Stomach smooth muscle (tissue), 2 donors: ENCODE data around the gene COL26A1.
"Not testable (repeated sequence)": the region's sequence is repeated elsewhere in the genome, so short reads cannot be mapped to it uniquely, and the experiment has no call there.

Source experiments
- H3K27ac ChIP-seq: one replicate; pipeline ENCODE4 v1.7.0; 2013; ENCODE audit warnings: mild to moderate bottlenecking, low read length, inconsistent platforms
- H3K27me3 ChIP-seq, 2 donors: one replicate each; pipeline ENCODE4 v1.7.0; 2013; ENCODE audit warnings: low read length in 2 of 2; ENCODE audit not compliant: insufficient read depth in 2 of 2, control insufficient read depth in 1 of 2
- H3K36me3 ChIP-seq, 2 donors: one replicate each; pipeline ENCODE4 v1.7.0; 2013; ENCODE audit warnings: low read length in 2 of 2; ENCODE audit not compliant: control insufficient read depth in 2 of 2, insufficient read depth in 2 of 2
- H3K4me1 ChIP-seq: one replicate; pipeline ENCODE4 v1.7.0; 2013; ENCODE audit warnings: low read length; ENCODE audit not compliant: control insufficient read depth, insufficient read depth
- H3K4me3 ChIP-seq, 2 donors: one replicate each; pipeline ENCODE4 v1.7.0; 2013; ENCODE audit warnings: low read length in 2 of 2
- H3K9ac ChIP-seq, 2 donors: one replicate each; pipeline ENCODE4 v1.7.0; 2013; ENCODE audit warnings: low read length in 2 of 2, mild to moderate bottlenecking in 1 of 2
- H3K9me3 ChIP-seq, 2 donors: one replicate each; pipeline ENCODE4 v1.7.0; 2013; ENCODE audit warnings: low read length in 2 of 2; ENCODE audit not compliant: control insufficient read depth in 2 of 2
- donor health status: healthy.
- donor health status: Pancreatic carcinoma.

The COL26A1 gene

DNA sequence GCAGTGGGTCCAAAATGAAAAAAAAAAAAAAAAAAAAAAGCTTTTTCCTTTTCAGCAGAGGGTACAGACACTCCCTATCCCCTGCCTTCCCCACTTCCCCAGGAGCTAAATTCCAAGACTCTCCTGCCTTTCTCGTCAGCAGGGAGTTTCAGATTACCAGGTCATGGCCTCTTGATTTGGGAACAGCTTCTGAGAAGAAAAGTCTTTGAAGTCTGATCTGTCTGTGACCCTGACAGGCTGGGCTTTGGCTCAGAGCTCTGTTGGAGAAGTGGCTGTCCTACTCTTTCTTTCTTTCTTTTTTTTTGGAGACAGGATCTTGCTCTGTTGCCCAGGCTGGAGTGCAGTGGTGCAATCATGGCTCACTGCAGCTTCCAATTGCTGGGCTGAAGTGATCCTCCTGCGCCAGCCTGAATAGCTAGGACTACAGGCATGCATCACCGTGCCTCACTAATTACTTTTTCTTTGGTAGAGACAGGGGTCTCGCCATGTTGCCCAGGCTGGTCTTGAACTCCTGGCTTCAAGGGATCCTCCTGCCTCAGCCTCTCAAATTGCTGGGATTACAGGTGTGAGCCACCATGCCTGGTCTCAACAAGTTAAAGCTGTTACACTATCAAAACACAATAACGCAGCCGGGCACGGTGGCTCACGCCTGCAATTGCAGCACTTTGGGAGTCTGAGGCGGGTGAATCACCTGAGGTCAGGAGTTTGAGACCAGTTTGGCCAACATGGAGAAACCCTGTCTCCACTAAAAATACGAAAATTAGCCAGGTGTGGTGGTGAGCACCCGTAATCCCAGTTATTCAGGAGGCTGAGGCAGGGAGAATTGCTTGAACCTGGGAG is 59.9 kb downstream of the COL26A1 start:
- no peaks in the 10 kb centered on the region for H3K4me1 ChIP-seq
- no peak overlapping the region for H3K27ac ChIP-seq
- H3K9me3 ChIP-seq: no peaks in the 10 kb centered on the region
- no peak overlapping the region for H3K4me3 ChIP-seq
- no peaks in the 10 kb centered on the region for H3K36me3 ChIP-seq
- peaks cover 6 to 16% of the 10 kb centered on the region in 2 donors for H3K27me3 ChIP-seq
- H3K9ac ChIP-seq: no peak overlapping the region

DNA sequence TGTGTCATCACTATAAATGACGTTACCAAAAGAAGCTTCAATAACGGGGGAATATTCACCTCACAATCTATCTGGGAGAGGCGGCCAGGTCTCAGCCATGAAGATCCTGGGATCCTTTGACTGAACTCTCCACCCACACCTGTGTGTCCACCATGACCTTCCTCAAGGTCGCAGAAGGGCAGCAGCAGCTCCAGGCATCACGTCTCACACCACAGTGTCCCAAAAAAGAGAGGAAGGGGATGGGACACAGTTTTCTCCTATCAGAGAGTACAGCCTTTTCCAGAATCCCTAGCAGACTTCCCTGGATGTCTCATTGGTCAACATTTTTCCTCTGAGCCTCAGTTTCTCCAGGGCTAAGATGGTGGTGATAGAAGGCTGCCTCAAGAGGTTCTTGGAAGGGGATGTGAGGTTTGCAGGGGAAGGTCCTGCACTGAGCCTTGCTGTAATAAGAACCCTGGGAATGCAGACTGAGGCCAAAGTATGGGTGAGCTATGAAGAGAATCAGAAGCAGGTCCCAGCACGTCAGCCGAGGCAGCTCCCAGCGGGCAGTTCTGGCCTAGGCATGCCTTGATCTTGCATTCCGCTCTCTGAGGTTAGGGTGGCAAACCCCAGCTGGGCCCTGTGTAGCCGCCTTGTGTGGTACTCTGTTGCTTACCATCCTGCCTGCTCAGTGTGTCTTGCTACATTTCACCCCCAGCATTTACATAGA is 63.8 kb downstream of the COL26A1 start:
- no peak overlapping the region for H3K4me3 ChIP-seq
- H3K36me3 ChIP-seq: no peaks in the 10 kb centered on the region
- no peak overlapping the region for H3K27ac ChIP-seq
- H3K4me1 ChIP-seq: no peaks in the 10 kb centered on the region
- peaks cover 0 to 2% of the 10 kb centered on the region in 2 donors for H3K27me3 ChIP-seq
- H3K9ac ChIP-seq: no peak overlapping the region
- no peaks in the 10 kb centered on the region for H3K9me3 ChIP-seq

GRCh38 chr7:101428093-101428866 is 65.6 kb downstream of the COL26A1 start:
- H3K4me3 ChIP-seq: no peak overlapping the region

GRCh38 chr7:101432316-101432715 is 69.6 kb downstream of the COL26A1 start:
- Histone ChIP-seq H3K9me3 (no peaks in the 10 kb centered on the region), H3K27me3 (peaks cover 15 to 16% of the 10 kb centered on the region in 2 donors), H3K36me3 (no peaks in the 10 kb centered on the region), H3K9ac (no peak overlapping the region), H3K27ac (no peak overlapping the region), H3K4me1 (no peaks in the 10 kb centered on the region), H3K4me3 (no peak overlapping the region)

More at GRCh38 chr7:101428093-101428866, 65.6 kb downstream of the COL26A1 start:
- no peaks in the 10 kb centered on the region for H3K4me1 ChIP-seq
- H3K27me3 ChIP-seq: peaks cover 2 to 5% of the 10 kb centered on the region in 2 donors
- H3K27ac ChIP-seq: no peak overlapping the region
- H3K9ac ChIP-seq: no peak overlapping the region
- H3K36me3 ChIP-seq: no peaks in the 10 kb centered on the region
- H3K9me3 ChIP-seq: no peaks in the 10 kb centered on the region

- Histone ChIP-seq H3K27ac (no peak overlapping the region), H3K4me3 (no peak overlapping the region), H3K9ac (no peak overlapping the region), H3K36me3 (no peaks in the 10 kb centered on the region), H3K9me3 (no peaks in the 10 kb centered on the region), H3K27me3 (peaks cover 15 to 16% of the 10 kb centered on the region in 2 donors), H3K4me1 (no peaks in the 10 kb centered on the region)
Observed at GRCh38 chr7:101433688-101434087, 71.0 kb downstream of the COL26A1 start.

DNA sequence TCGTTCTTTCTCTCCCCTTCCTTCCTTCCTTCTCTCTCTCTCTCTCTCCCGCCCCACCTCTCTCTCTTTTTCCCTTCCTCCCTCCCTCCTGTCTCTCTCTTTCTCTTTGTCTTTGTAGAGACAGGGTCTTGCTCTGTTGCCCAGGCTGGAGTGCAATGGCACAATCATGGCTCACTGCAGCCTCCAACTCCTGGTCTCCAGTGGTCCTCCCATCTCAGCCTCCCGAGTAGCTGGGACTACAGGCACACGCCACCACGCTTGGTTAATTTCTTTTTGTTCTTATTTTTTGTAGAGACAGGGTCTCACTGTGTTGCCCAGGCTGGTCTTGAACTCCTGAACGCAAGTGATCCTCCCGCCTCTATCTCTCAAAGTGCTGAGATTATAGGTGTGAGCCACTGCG is 71.5 kb downstream of the COL26A1 start:
- peaks cover 15 to 16% of the 10 kb centered on the region in 2 donors for H3K27me3 ChIP-seq
- not testable (repeated sequence) for H3K4me1 ChIP-seq, H3K36me3 ChIP-seq, H3K27ac ChIP-seq, H3K9me3 ChIP-seq, H3K9ac ChIP-seq, H3K4me3 ChIP-seq

DNA sequence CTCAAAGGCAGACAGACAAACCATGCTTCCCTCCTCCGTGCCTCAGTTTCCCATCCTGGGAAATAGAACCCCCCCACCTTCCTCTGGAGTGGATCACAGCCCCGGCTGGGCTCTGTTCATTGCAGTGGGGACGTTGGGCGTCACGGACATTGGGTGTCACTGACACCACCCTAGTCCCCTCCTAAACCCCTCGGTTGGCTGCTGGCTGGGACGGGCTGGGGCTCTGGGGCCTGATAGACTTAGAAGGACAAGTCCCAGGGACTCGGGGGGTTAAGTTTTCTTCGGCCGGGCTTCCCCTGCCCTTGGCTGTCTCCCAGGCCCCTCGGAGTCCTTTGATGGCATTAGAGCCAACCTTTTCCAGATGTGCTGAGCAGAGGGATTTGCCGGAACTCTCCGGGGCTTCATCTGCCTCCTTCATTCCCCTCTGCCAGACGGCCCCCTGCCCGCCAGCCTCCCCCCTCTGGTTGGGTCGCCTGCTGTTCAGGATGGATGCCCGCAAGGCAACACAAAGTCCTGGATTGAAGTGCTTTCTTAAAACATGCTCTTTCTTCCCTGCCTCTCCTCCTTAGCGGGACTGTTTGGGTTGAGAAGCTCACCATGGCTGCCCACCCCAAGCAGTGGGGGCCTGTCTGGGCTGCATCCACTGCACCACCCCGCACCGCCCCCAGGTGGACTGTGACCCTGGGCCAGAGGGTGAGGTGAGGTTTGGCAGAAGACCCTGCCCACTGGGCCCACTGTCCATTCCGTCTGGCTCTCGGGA is 73.0 kb downstream of the COL26A1 start:
- Histone ChIP-seq H3K4me3 (no peak overlapping the region), H3K27ac (no peak overlapping the region), H3K9ac (no peak overlapping the region), H3K36me3 (no peaks in the 10 kb centered on the region), H3K4me1 (no peaks in the 10 kb centered on the region), H3K9me3 (no peaks in the 10 kb centered on the region), H3K27me3 (peaks cover 15 to 16% of the 10 kb centered on the region in 2 donors)

DNA sequence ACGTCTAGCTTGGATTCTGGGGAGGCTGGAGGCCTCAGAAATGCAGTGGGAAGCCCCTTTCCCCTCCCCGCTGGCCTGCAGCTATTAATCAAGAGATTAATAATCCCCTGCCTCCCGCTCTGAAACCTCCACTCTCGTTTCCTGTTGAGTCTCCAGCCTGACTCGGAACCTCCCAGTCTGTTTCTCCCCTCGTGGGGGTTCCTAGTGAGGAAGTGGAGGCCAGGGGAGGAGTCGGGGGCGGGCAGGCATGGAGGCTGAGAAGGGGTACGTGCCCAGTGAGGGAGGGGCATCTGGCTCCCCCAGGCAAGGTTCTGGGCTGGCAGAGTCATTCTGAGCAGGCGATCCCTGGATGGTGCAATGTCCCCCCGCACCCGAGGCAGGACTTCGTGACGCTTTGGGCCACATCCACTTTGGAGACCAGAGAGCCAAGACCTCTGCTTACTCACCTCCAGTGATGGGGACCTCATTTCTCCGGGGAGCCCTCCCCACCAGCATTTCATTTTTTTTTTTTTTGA is 73.6 kb downstream of the COL26A1 start:
- Histone ChIP-seq H3K9ac (no peak overlapping the region), H3K27me3 (peaks cover 15 to 16% of the 10 kb centered on the region in 2 donors), H3K4me1 (no peaks in the 10 kb centered on the region), H3K9me3 (no peaks in the 10 kb centered on the region), H3K27ac (no peak overlapping the region), H3K36me3 (no peaks in the 10 kb centered on the region), H3K4me3 (no peak overlapping the region)

DNA sequence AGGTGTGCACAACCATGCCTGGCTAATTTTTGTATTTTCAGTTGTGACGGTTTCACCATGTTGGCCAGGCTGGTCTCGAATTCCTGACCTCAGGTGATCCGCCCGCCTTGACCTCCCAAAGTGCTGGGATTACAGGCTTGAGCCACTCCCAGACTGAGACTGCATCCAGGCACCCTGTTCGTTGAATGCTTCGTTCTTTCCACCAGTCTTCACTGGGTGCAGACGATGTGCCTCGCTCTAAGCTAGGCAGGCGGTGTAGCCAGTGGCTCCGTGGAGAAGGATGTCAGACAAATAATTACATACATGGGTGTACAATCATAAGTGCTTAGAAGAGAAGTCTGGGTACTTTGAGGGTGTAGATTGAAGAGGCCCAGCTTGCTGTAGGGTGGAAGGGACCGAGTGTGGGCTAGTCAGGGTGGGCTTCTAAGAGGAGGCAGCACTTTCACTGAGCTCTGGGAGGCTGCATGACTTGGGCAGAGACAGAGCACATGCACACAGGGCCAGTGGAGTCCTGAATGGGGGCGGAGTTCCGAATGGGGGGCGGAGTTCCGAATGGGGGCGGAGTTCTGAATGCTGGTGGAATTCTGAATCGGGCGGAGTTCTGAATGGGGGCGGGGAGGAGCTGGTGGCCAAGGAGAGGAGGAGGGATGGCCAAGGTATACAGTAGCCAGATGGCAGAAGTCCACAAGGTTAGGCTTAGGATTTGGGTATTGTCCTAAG is 74.3 kb downstream of the COL26A1 start:
- Histone ChIP-seq H3K27ac (no peak overlapping the region), H3K36me3 (no peaks in the 10 kb centered on the region), H3K9ac (no peak overlapping the region), H3K4me3 (no peak overlapping the region), H3K9me3 (no peaks in the 10 kb centered on the region), H3K27me3 (peaks cover 15 to 16% of the 10 kb centered on the region in 2 donors), H3K4me1 (no peaks in the 10 kb centered on the region)
